AML-193 (cell line): Measurements from ENCODE around the gene EML2.
A peak's percentile ranks its signal among the peaks of the same experiment; 100 is the strongest.

ENCODE experiments used
- DNase-seq, 2 experiments: peaks; one replicate each; lab custom pipeline; 2025; lab: John Stamatoyannopoulos, UW

Gene EML2

GRCh38 chr19:45587873-45588272 is 51.3 kb downstream of the EML2 start:
- DNase-seq: no peak

- no peak for DNase-seq
Observed at GRCh38 chr19:45585158-45585577, 54.0 kb downstream of the EML2 start.

GRCh38 chr19:45584332-45585157 is 54.7 kb downstream of the EML2 start, which contains the start of gene OPA3:
OPA3 (minus strand) TSS chr19:45584802; CDS start chr19:45584764, 38 bp downstream.
- DNase-seq: peak; percentile 98

- DNase-seq: no peak
Observed at GRCh38 chr19:45581576-45581975, 57.6 kb downstream of the EML2 start.

- no peak for DNase-seq
Observed at GRCh38 chr19:45578861-45579260, 60.3 kb downstream of the EML2 start.

GRCh38 chr19:45577111-45577905 is 61.9 kb downstream of the EML2 start:
- no peak for DNase-seq

- DNase-seq: no peak
Observed at GRCh38 chr19:45576682-45577081, 62.5 kb downstream of the EML2 start.

- no peak for DNase-seq
Observed at GRCh38 chr19:45575216-45575615, 64.0 kb downstream of the EML2 start.

- no peak for DNase-seq
Observed at GRCh38 chr19:45574526-45574925, 64.7 kb downstream of the EML2 start.

- DNase-seq: no peak
Observed at GRCh38 chr19:45571457-45572220, 67.6 kb downstream of the EML2 start.

GRCh38 chr19:45569619-45570421 is 69.4 kb downstream of the EML2 start:
- DNase-seq: peak; percentile 24 to 63

GRCh38 chr19:45568732-45569131 is 70.5 kb downstream of the EML2 start:
- no peak for DNase-seq

GRCh38 chr19:45567609-45568008 is 71.6 kb downstream of the EML2 start:
- no peak for DNase-seq

GRCh38 chr19:45564131-45564780 is 74.9 kb downstream of the EML2 start:
- no peak for DNase-seq

GRCh38 chr19:45560686-45561085 is 78.5 kb downstream of the EML2 start:
- no peak for DNase-seq

- DNase-seq: no peak
Observed at GRCh38 chr19:45560038-45560437, 79.2 kb downstream of the EML2 start.
